ENCODE measurements around the gene SERINC5. TPM values are rescaled to one million over a fixed set of nuclear protein-coding genes. Genes with fewer than 3 reads are reported as not detected.

Gene SERINC5
- total RNA-seq, 4 donors from 2014 or later: 9.5 to 54.5 (median 22.4) TPM

DNA sequence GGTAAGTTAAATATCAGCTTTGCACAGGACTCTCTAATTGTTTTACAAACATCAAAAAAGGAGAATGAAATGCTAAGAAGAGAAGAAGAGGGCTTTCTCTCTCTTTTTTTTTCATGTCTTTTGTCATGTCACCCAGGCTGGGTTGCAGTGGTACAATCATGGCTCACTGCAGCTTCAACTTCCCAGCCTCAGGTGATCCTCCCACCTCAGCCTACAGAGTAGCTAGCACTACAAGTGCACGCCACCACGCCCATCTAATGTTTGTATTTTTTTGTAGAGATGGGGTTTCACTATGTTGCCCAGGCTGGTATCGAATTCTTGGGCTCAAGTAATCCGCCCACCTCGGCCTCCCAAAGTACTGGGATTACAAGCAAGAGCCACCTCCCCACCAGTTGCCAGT lies 18.6 kb downstream of the SERINC5 start:
- no peak for DNase-seq
- Histone ChIP-seq H3K4me1 (peaks cover 0 to 12% of the 10 kb centered on the region in 2 donors), H3K9me3 (no peaks in the 10 kb centered on the region), H3K4me3 (no peak overlapping the region), H3K27me3 (no peaks in the 10 kb centered on the region), H3K36me3 (no peaks in the 10 kb centered on the region), H3K27ac (no peak overlapping the region)
- intact Hi-C loops (cut with DNase I; ENCODE audit: low total_unique reads): no loop called here
- no peak for TF ChIP-seq POLR2A (IDR thresholded peaks at IDR 0.05)
- TF ChIP-seq, protein P1, sequence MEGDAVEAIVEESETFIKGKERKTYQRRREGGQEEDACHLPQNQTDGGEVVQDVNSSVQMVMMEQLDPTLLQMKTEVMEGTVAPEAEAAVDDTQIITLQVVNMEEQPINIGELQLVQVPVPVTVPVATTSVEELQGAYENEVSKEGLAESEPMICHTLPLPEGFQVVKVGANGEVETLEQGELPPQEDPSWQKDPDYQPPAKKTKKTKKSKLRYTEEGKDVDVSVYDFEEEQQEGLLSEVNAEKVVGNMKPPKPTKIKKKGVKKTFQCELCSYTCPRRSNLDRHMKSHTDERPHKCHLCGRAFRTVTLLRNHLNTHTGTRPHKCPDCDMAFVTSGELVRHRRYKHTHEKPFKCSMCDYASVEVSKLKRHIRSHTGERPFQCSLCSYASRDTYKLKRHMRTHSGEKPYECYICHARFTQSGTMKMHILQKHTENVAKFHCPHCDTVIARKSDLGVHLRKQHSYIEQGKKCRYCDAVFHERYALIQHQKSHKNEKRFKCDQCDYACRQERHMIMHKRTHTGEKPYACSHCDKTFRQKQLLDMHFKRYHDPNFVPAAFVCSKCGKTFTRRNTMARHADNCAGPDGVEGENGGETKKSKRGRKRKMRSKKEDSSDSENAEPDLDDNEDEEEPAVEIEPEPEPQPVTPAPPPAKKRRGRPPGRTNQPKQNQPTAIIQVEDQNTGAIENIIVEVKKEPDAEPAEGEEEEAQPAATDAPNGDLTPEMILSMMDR (IDR thresholded peaks at IDR 0.05): no peak

DNA sequence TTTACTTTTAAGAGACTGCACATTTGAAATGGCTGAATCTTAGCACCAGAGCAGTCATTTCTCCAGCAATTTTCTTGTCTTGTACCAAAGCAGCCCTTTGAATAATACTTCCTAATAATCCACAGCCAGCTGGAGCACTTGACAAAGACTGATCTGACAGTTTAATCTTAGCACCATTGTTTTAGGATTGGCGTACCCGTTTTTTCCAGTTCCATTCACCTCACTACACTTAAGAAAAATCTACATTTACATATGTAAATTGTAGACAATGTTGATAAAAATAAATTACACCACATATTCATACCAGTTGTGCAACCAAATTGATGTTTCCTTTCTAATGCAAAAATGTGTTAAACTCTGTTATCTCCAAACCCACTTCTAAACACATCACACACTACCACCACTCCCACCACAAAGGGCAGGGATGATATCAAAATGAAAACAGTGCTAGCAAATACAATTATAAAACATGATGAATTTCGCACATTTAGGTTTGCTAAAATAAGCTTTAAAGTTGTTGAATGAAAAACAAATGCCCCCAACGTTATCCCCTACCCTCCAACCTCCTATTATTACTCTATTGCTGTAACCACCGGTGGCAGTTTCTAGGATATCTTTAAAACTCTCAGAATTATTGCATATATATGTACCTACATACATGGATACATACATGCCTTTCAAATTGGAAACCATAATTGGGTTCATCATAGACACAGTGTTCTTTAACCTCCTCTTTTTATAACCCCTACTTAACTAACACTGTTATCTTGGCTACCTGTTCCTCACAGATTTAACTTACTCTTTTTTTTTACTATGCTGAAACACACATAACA lies 21.5 kb downstream of the SERINC5 start:
- TF ChIP-seq POLR2A (IDR thresholded peaks at IDR 0.05): no peak
- TF ChIP-seq, protein P1 (IDR thresholded peaks at IDR 0.05): no peak
- no peaks in the 10 kb centered on the region for H3K36me3 ChIP-seq
- intact Hi-C loops (cut with DNase I; ENCODE audit: low total_unique reads): no loop called here

DNA sequence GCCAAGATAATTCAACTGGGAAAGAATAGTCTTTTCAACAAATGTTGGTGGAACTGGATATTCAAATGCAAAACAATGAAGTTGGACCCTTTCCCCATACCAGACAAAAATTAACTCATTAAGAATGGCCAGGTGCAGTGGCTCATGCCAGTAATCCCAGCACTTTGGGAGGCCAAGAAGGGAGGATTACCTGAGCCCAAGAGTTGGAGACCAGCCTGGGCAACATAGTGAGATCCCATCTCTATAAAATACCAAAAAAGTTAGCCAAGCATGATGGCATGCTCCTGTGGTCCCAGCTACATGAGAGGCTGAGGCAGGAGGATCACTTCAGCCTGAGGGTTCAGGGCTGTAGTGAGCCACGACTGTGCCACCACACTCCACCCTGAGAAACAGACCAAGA lies 24.2 kb downstream of the SERINC5 start:
- Histone ChIP-seq H3K36me3 (no peaks in the 10 kb centered on the region), H3K4me1 (no peaks in the 10 kb centered on the region), H3K27ac (no peak overlapping the region), H3K9me3 (no peaks in the 10 kb centered on the region), H3K27me3 (no peaks in the 10 kb centered on the region), H3K4me3 (no peak overlapping the region)
- intact Hi-C loops (cut with DNase I; ENCODE audit: low total_unique reads): no loop called here
- no peak for DNase-seq
- TF ChIP-seq, protein P1 (IDR thresholded peaks at IDR 0.05): no peak
- TF ChIP-seq POLR2A (IDR thresholded peaks at IDR 0.05): no peak

More for the DNA sequence above, 21.5 kb downstream of the SERINC5 start:
- peaks cover 0 to 10% of the 10 kb centered on the region in 2 donors for H3K4me1 ChIP-seq
- no peaks in the 10 kb centered on the region for H3K27me3 ChIP-seq
- no peaks in the 10 kb centered on the region for H3K9me3 ChIP-seq
- no peak overlapping the region for H3K27ac ChIP-seq
- no peak for DNase-seq
- no peak overlapping the region for H3K4me3 ChIP-seq

DNA sequence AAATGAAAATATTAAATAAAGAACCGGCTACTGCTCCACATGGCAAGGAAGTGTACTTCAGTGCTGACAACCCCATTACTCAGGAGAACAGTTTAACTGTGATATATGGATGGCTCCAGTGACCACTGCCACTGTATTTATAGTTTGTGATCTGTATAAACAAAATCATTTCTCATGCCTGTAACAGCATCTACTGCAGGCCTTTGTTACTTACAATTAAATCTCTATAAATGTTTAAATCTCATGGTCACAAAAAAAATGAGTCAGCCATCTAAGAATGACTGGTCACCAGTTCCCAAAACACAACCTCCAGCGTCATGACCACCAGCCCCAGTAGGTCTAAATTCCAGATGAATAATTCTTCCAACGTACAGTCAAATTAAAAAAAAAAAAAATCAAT lies 24.6 kb downstream of the SERINC5 start:
- no peak overlapping the region for H3K4me3 ChIP-seq
- no peak overlapping the region for H3K27ac ChIP-seq
- DNase-seq: no peak
- intact Hi-C loops (cut with DNase I; ENCODE audit: low total_unique reads): no loop called here
- TF ChIP-seq POLR2A (IDR thresholded peaks at IDR 0.05): no peak
- TF ChIP-seq, protein P1 (IDR thresholded peaks at IDR 0.05): no peak
- no peaks in the 10 kb centered on the region for H3K36me3 ChIP-seq
- H3K27me3 ChIP-seq: no peaks in the 10 kb centered on the region
- H3K4me1 ChIP-seq: no peaks in the 10 kb centered on the region
- H3K9me3 ChIP-seq: no peaks in the 10 kb centered on the region

DNA sequence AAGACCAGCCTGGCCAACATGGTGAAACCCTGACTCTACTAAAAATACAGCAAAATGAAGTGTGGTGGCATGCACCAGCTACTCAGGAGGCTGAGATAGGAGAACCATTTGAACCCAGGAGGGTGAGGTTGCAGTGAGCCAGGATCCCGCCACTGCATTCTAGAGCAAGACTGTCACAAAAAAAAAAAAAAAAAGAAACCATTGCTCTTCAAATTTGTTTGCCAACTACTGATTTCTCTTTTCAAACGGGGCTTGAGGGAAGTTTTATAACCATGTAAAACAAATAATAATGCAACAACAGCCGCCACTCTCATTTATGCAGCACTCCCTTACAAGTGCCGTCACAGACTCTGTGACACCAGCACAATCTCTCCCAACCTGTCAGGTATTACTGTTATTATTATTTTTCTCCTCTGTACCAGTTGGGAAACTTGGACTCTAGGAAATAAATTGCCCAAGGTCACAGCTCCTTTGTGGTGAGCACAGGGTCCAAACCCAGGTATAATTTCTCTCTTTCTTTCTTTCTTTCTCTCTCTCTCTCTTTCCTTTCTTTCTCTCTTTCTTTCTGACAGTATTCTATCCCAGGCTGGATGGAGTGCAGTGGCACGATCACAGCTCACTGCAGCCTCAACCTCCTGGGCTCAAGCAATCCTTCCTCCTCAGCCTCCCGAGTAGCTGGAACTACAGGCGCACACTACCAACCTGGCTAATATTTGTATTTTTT lies 25.4 kb downstream of the SERINC5 start:
- DNase-seq: no peak
- Histone ChIP-seq H3K27ac (no peak overlapping the region), H3K9me3 (no peaks in the 10 kb centered on the region), H3K4me1 (no peaks in the 10 kb centered on the region), H3K27me3 (no peaks in the 10 kb centered on the region), H3K36me3 (no peaks in the 10 kb centered on the region), H3K4me3 (no peak overlapping the region)
- intact Hi-C loops (cut with DNase I; ENCODE audit: low total_unique reads): no loop called here
- no peak for TF ChIP-seq POLR2A (IDR thresholded peaks at IDR 0.05)
- TF ChIP-seq, protein P1 (IDR thresholded peaks at IDR 0.05): no peak
